Astrocyte of the cerebellum (primary cell): Measurements from ENCODE around the gene KIF26A.

ENCODE experiments used
- DNase-seq: peaks from one replicate; pipeline ENCODE4 v3.0.0-alpha.2; 2011; ENCODE audit warnings: low read depth
- H3K4me3 ChIP-seq: 2 replicates; pipeline ENCODE4 v1.5.1; 2011; ENCODE audit warnings: mild to moderate bottlenecking, low read depth, low read length, moderate library complexity
- CTCF ChIP-seq: IDR thresholded peaks from 2 replicates; pipeline ENCODE4 v1.5.1; 2012; ENCODE audit warnings: low read length, low read depth, moderate library complexity, mild to moderate bottlenecking; ENCODE audit errors: missing control alignments
- in situ Hi-C: cut with HindIII; loops from 2 replicates; pipeline ENCODE4 v1.10.0; 2017; ENCODE audit warnings: low sequenced_read_pairs

Gene KIF26A

GRCh38 chr14:104164512-104164911 is 26.1 kb downstream of the KIF26A start:
- DNase-seq, result no peak
- in situ Hi-C loops, result no loop called here
- TF ChIP-seq CTCF, result no peak
- no peak overlapping the region for H3K4me3 ChIP-seq

GRCh38 chr14:104166698-104167097 is 28.3 kb downstream of the KIF26A start:
- no peak for DNase-seq
- H3K4me3 ChIP-seq, result no peak overlapping the region
- no peak for TF ChIP-seq CTCF
- in situ Hi-C loops, result no loop called here

GRCh38 chr14:104168603-104169002 is 30.2 kb downstream of the KIF26A start:
- in situ Hi-C loops, result no loop called here
- H3K4me3 ChIP-seq, result no peak overlapping the region
- DNase-seq, result no peak
- no peak for TF ChIP-seq CTCF

- in situ Hi-C loops, result no loop called here
- H3K4me3 ChIP-seq, result no peak overlapping the region
- no peak for TF ChIP-seq CTCF
- DNase-seq, result no peak
These were observed 30.8 kb downstream of the KIF26A start for GRCh38 chr14:104169005-104169698.

- in situ Hi-C loops, result no loop called here
- H3K4me3 ChIP-seq, result no peak overlapping the region
- no peak for DNase-seq
- TF ChIP-seq CTCF, result no peak
These were observed 31.5 kb downstream of the KIF26A start for GRCh38 chr14:104169699-104170479.

- no peak overlapping the region for H3K4me3 ChIP-seq
- DNase-seq, result no peak
- in situ Hi-C loops, result no loop called here
- no peak for TF ChIP-seq CTCF
These were observed 32.8 kb downstream of the KIF26A start for GRCh38 chr14:104171029-104171697.
